ENCODE measurements around the gene SERTAD4.

SERTAD4 gene

GRCh38 chr1:210260096-210260495 is 27.5 kb downstream of the SERTAD4 start:
- DNase-seq, result no peak

GRCh38 chr1:210262167-210262896 is 29.7 kb downstream of the SERTAD4 start:
- peak; percentile 87 for DNase-seq

GRCh38 chr1:210262897-210263272 is 30.3 kb downstream of the SERTAD4 start:
- peak; percentile 47 for DNase-seq

GRCh38 chr1:210263963-210264362 is 31.4 kb downstream of the SERTAD4 start:
- DNase-seq, result no peak

- peak; percentile 71 for DNase-seq
Observed at GRCh38 chr1:210264496-210265380, 32.1 kb downstream of the SERTAD4 start.

GRCh38 chr1:210265392-210265955 is 32.9 kb downstream of the SERTAD4 start:
- peak; percentile 90 for DNase-seq

GRCh38 chr1:210269981-210270380 is 37.4 kb downstream of the SERTAD4 start:
- no peak for DNase-seq

GRCh38 chr1:210272666-210273065 is 40.1 kb downstream of the SERTAD4 start:
- peak; percentile 57 for DNase-seq

- no peak for DNase-seq
Observed at GRCh38 chr1:210280221-210280620, 47.6 kb downstream of the SERTAD4 start.

- DNase-seq, result no peak
Observed at GRCh38 chr1:210288116-210288515, 55.5 kb downstream of the SERTAD4 start.

- DNase-seq, result no peak
Observed at GRCh38 chr1:210289248-210289647, 56.7 kb downstream of the SERTAD4 start.

GRCh38 chr1:210291081-210291764 is 58.6 kb downstream of the SERTAD4 start:
- DNase-seq, result peak; percentile 27

GRCh38 chr1:210291786-210292230 is 59.2 kb downstream of the SERTAD4 start:
- peak; percentile 96 for DNase-seq

- no peak for DNase-seq
Observed at GRCh38 chr1:210292231-210292871, 59.8 kb downstream of the SERTAD4 start.

- peak; percentile 91 for DNase-seq
Observed at GRCh38 chr1:210293171-210293607, 60.6 kb downstream of the SERTAD4 start.

GRCh38 chr1:210294999-210295745 is 62.6 kb downstream of the SERTAD4 start:
- peak; percentile 73 for DNase-seq

Measured in fibroblast of skin of abdomen (primary cell).